Activated T-helper 17 cell treated with anti-CD3 and anti-CD28 coated beads, Interleukin-2, amount 50 U/mL, for 72 hours (primary cell): Measurements from ENCODE around the gene TMCO2. TPM values are rescaled to one million over a fixed set of nuclear protein-coding genes. Genes with fewer than 3 reads are reported as not detected.

Source experiments
- total RNA-seq, 2 donors: library from RNA; stranded (reverse); gene quantifications; one replicate each; pipeline ENCODE4 v1.2.3, GENCODE V29; 2022

The TMCO2 gene
- total RNA-seq, 2 donors from 2014 or later = 0.50 TPM; not detected in 1

Other genes with a start within 250 kb of the TMCO2 start
- 100 to 1,000 TPM; 405 to 687 TPM for gene CAP1, start 207.2 kb upstream of the TMCO2 start, total RNA-seq
- gene PPT1, start 150.7 kb upstream of the TMCO2 start, total RNA-seq = 100 to 1,000 TPM in 1 of 2 donors, 10 to 100 TPM in 1; 56.1 to 107 TPM
- gene RLF, start 86.5 kb upstream of the TMCO2 start, total RNA-seq = 10 to 100 TPM; 16.5 to 50.9 TPM
- 10 to 100 TPM; 26.1 to 36.4 TPM for gene ZMPSTE24, start 10.3 kb downstream of the TMCO2 start, total RNA-seq
- 10 to 100 TPM in 1 of 2 donors, 1 to 10 TPM in 1; 7.5 to 18.9 TPM for gene COL9A2, start 69.3 kb downstream of the TMCO2 start, total RNA-seq
- gene SMAP2, start 125.8 kb downstream of the TMCO2 start, total RNA-seq = 100 to 1,000 TPM; 219 to 280 TPM
- 1 to 10 TPM; 2.8 to 3.3 TPM for gene ZFP69B, start 202.5 kb downstream of the TMCO2 start, total RNA-seq
- 1 to 10 TPM; 1.9 to 3.4 TPM for gene ZFP69, start 229.4 kb downstream of the TMCO2 start, total RNA-seq